ENCODE measurements around the gene C15orf40.
"Not testable (repeated sequence)": the region's sequence is repeated elsewhere in the genome, so short reads cannot be mapped to it uniquely, and the experiment has no call there.

The C15orf40 gene

GRCh38 chr15:83011271-83012075, at the start of gene C15orf40:
C15orf40 (minus strand) TSS chr15:83011639; CDS start chr15:83011607, 32 bp downstream.
- peak; percentile 91 for DNase-seq (ENCODE audit: low read depth)

- DNase-seq (ENCODE audit: low read depth) = no peak
Observed at GRCh38 chr15:83057696-83058376, 46.4 kb upstream of the C15orf40 start.

GRCh38 chr15:83057002-83057401, 45.6 kb upstream of the C15orf40 start:
- no peak for DNase-seq (ENCODE audit: low read depth)

- peak; percentile 88 for DNase-seq (ENCODE audit: low read depth)
Observed at GRCh38 chr15:83053151-83053550, 41.7 kb upstream of the C15orf40 start.

- DNase-seq (ENCODE audit: low read depth) = peak; percentile 65
Observed at GRCh38 chr15:83046558-83047127, 35.2 kb upstream of the C15orf40 start.

GRCh38 chr15:83044156-83044555, 32.7 kb upstream of the C15orf40 start:
- no peak for DNase-seq (ENCODE audit: low read depth)

- peak; percentile 57 for DNase-seq (ENCODE audit: low read depth)
Observed at GRCh38 chr15:83039206-83039605, 27.8 kb upstream of the C15orf40 start.

GRCh38 chr15:83036253-83036652, 24.8 kb upstream of the C15orf40 start:
- no peak for DNase-seq (ENCODE audit: low read depth)

GRCh38 chr15:83031234-83031633, 19.8 kb upstream of the C15orf40 start:
- not testable (repeated sequence) for DNase-seq (ENCODE audit: low read depth)

GRCh38 chr15:83030021-83030420, 18.6 kb upstream of the C15orf40 start:
- peak; percentile 38 for DNase-seq (ENCODE audit: low read depth)

- no peak for DNase-seq (ENCODE audit: low read depth)
Observed at GRCh38 chr15:83018436-83018835, 7.0 kb upstream of the C15orf40 start.

GRCh38 chr15:83016906-83017305, 5.5 kb upstream of the C15orf40 start:
- no peak for DNase-seq (ENCODE audit: low read depth)

GRCh38 chr15:83015361-83015760, 3.9 kb upstream of the C15orf40 start:
- DNase-seq (ENCODE audit: low read depth) = no peak

GRCh38 chr15:83014205-83014653, 2.8 kb upstream of the C15orf40 start:
- DNase-seq (ENCODE audit: low read depth) = no peak

GRCh38 chr15:83012636-83013035, 1.2 kb upstream of the C15orf40 start:
- DNase-seq (ENCODE audit: low read depth) = no peak

- DNase-seq (ENCODE audit: low read depth) = peak; percentile 37
Observed at GRCh38 chr15:83012076-83012426, 612 bp upstream of the C15orf40 start.

GRCh38 chr15:83010709-83011270, 649 bp downstream of the C15orf40 start:
- peak; percentile 76 for DNase-seq (ENCODE audit: low read depth)

GRCh38 chr15:83000672-83001031, 10.8 kb downstream of the C15orf40 start:
- DNase-seq (ENCODE audit: low read depth) = not testable (repeated sequence)

GRCh38 chr15:82999905-83000671, 11.4 kb downstream of the C15orf40 start:
- DNase-seq (ENCODE audit: low read depth) = peak; percentile 71

- DNase-seq (ENCODE audit: low read depth) = no peak
Observed at GRCh38 chr15:82999426-82999825, 12.0 kb downstream of the C15orf40 start.

- no peak for DNase-seq (ENCODE audit: low read depth)
Observed at GRCh38 chr15:82995938-82996337, 15.5 kb downstream of the C15orf40 start.

GRCh38 chr15:82995076-82995475, 16.4 kb downstream of the C15orf40 start:
- no peak for DNase-seq (ENCODE audit: low read depth)
